ENCODE measurements around the gene DHX9.

Gene DHX9

GRCh38 chr1:182851825-182852224 lies 12.7 kb downstream of the DHX9 start:
- H3K27me3 ChIP-seq (ENCODE audit: insufficient read depth, low read length, poor library complexity) = no peaks in the 10 kb centered on the region
- H3K9ac ChIP-seq (ENCODE audit: low read depth, low read length) = no peak overlapping the region
- no peak overlapping the region for H3K27ac ChIP-seq (ENCODE audit: low read length)
- TF ChIP-seq CTCF (IDR thresholded peaks at IDR 0.05; ENCODE audit: borderline replicate concordance, extremely low read depth, low read length, poor library complexity, severe bottlenecking) (no peak), EZH2 (IDR thresholded peaks at IDR 0.05; ENCODE audit: borderline replicate concordance, low read depth, low read length, severe bottlenecking) (no peak)
- H3K4me3 ChIP-seq (ENCODE audit: low read depth in 1 of 2, low read length in 2 of 2) = no peak overlapping the region
- no peaks in the 10 kb centered on the region for H3K9me3 ChIP-seq (ENCODE audit: insufficient read depth, low read length, severe bottlenecking)
- peaks cover 96% of the 10 kb centered on the region for H3K79me2 ChIP-seq (ENCODE audit: insufficient read depth, low read length)
- peaks cover 92% of the 10 kb centered on the region for H4K20me1 ChIP-seq (ENCODE audit: insufficient read depth, low read length)
- ATAC-seq (ENCODE audit: insufficient read depth, low read depth) = no peak
- H3K4me1 ChIP-seq (ENCODE audit: insufficient read depth, low read length) = peaks cover 6% of the 10 kb centered on the region; the same call in 1 of the 2 replicates
- H3K36me3 ChIP-seq (ENCODE audit: insufficient read depth, low read length) = peaks cover 100% of the 10 kb centered on the region
- H3K4me2 ChIP-seq (ENCODE audit: insufficient read depth, low read length) = no peak overlapping the region
- H2AFZ ChIP-seq (ENCODE audit: low read depth, low read length) = no peak overlapping the region
- DNase-seq = no peak

GRCh38 chr1:182855911-182856310 lies 16.8 kb downstream of the DHX9 start:
- Histone ChIP-seq H3K4me2 (ENCODE audit: insufficient read depth, low read length) (no peak overlapping the region), H3K9me3 (ENCODE audit: insufficient read depth, low read length, severe bottlenecking) (no peaks in the 10 kb centered on the region), H3K9ac (ENCODE audit: low read depth, low read length) (no peak overlapping the region), H3K4me3 (ENCODE audit: low read depth in 1 of 2, low read length in 2 of 2) (no peak overlapping the region), H3K27me3 (ENCODE audit: insufficient read depth, low read length, poor library complexity) (no peaks in the 10 kb centered on the region), H3K27ac (ENCODE audit: low read length) (no peak overlapping the region), H2AFZ (ENCODE audit: low read depth, low read length) (no peak overlapping the region), H3K36me3 (ENCODE audit: insufficient read depth, low read length) (peaks cover 100% of the 10 kb centered on the region), H3K79me2 (ENCODE audit: insufficient read depth, low read length) (peaks cover 84% of the 10 kb centered on the region), H4K20me1 (ENCODE audit: insufficient read depth, low read length) (peaks cover 67% of the 10 kb centered on the region), H3K4me1 (ENCODE audit: insufficient read depth, low read length) (no peaks in the 10 kb centered on the region)
- no peak for TF ChIP-seq CTCF (IDR thresholded peaks at IDR 0.05; ENCODE audit: borderline replicate concordance, extremely low read depth, low read length, poor library complexity, severe bottlenecking)
- no peak for ATAC-seq (ENCODE audit: insufficient read depth, low read depth)
- no peak for DNase-seq

- Histone ChIP-seq H3K36me3 (ENCODE audit: insufficient read depth, low read length) (peaks cover 100% of the 10 kb centered on the region), H4K20me1 (ENCODE audit: insufficient read depth, low read length) (peaks cover 56% of the 10 kb centered on the region; the same call in 1 of the 2 replicates), H2AFZ (ENCODE audit: low read depth, low read length) (no peak overlapping the region), H3K4me1 (ENCODE audit: insufficient read depth, low read length) (no peaks in the 10 kb centered on the region), H3K79me2 (ENCODE audit: insufficient read depth, low read length) (peaks cover 79% of the 10 kb centered on the region), H3K9ac (ENCODE audit: low read depth, low read length) (no peak overlapping the region), H3K27ac (ENCODE audit: low read length) (no peak overlapping the region), H3K27me3 (ENCODE audit: insufficient read depth, low read length, poor library complexity) (no peaks in the 10 kb centered on the region), H3K4me2 (ENCODE audit: insufficient read depth, low read length) (no peak overlapping the region), H3K4me3 (ENCODE audit: low read depth in 1 of 2, low read length in 2 of 2) (no peak overlapping the region), H3K9me3 (ENCODE audit: insufficient read depth, low read length, severe bottlenecking) (no peaks in the 10 kb centered on the region)
- ATAC-seq (ENCODE audit: insufficient read depth, low read depth) (no peak), DNase-seq (no peak)
- TF ChIP-seq EZH2 (IDR thresholded peaks at IDR 0.05; ENCODE audit: borderline replicate concordance, low read depth, low read length, severe bottlenecking) (no peak), CTCF (IDR thresholded peaks at IDR 0.05; ENCODE audit: borderline replicate concordance, extremely low read depth, low read length, poor library complexity, severe bottlenecking) (no peak)
Measured at GRCh38 chr1:182857212-182857611, 18.1 kb downstream of the DHX9 start.

- H3K36me3 ChIP-seq (ENCODE audit: insufficient read depth, low read length) = peaks cover 100% of the 10 kb centered on the region
- no peak overlapping the region for H3K9ac ChIP-seq (ENCODE audit: low read depth, low read length)
- H3K4me2 ChIP-seq (ENCODE audit: insufficient read depth, low read length) = no peak overlapping the region
- DNase-seq = no peak
- peaks cover 48% of the 10 kb centered on the region; the same call in 1 of the 2 replicates for H4K20me1 ChIP-seq (ENCODE audit: insufficient read depth, low read length)
- H3K27me3 ChIP-seq (ENCODE audit: insufficient read depth, low read length, poor library complexity) = no peaks in the 10 kb centered on the region
- ATAC-seq (ENCODE audit: insufficient read depth, low read depth) = no peak
- no peak overlapping the region for H3K4me3 ChIP-seq (ENCODE audit: low read depth in 1 of 2, low read length in 2 of 2)
- no peaks in the 10 kb centered on the region for H3K9me3 ChIP-seq (ENCODE audit: insufficient read depth, low read length, severe bottlenecking)
- H3K27ac ChIP-seq (ENCODE audit: low read length) = no peak overlapping the region
- H3K4me1 ChIP-seq (ENCODE audit: insufficient read depth, low read length) = no peaks in the 10 kb centered on the region
- peaks cover 76% of the 10 kb centered on the region for H3K79me2 ChIP-seq (ENCODE audit: insufficient read depth, low read length)
- TF ChIP-seq CTCF (IDR thresholded peaks at IDR 0.05; ENCODE audit: borderline replicate concordance, extremely low read depth, low read length, poor library complexity, severe bottlenecking) (no peak), EZH2 (IDR thresholded peaks at IDR 0.05; ENCODE audit: borderline replicate concordance, low read depth, low read length, severe bottlenecking) (no peak)
- H2AFZ ChIP-seq (ENCODE audit: low read depth, low read length) = no peak overlapping the region
Measured at GRCh38 chr1:182860658-182861057, 21.5 kb downstream of the DHX9 start.

All from DND-41 (cell line).